VCaP (cell line): Measurements from ENCODE around the gene B3GALT5.

Source experiments
- H3K27ac ChIP-seq: fragments of 450-650 bp; 2 replicates; pipeline ENCODE4 v1.5.1; 2017
- TF ChIP-seq, protein P1 (sequence below): fragments of 450-650 bp; conservative IDR thresholded peaks from 2 replicates; pipeline ENCODE4 v1.5.1; 2017; ENCODE audit warnings: mild to moderate bottlenecking, moderate library complexity

B3GALT5 gene

GRCh38 chr21:39597595-39597994 lies 15.1 kb upstream of the B3GALT5 start:
- TF ChIP-seq, protein P1, sequence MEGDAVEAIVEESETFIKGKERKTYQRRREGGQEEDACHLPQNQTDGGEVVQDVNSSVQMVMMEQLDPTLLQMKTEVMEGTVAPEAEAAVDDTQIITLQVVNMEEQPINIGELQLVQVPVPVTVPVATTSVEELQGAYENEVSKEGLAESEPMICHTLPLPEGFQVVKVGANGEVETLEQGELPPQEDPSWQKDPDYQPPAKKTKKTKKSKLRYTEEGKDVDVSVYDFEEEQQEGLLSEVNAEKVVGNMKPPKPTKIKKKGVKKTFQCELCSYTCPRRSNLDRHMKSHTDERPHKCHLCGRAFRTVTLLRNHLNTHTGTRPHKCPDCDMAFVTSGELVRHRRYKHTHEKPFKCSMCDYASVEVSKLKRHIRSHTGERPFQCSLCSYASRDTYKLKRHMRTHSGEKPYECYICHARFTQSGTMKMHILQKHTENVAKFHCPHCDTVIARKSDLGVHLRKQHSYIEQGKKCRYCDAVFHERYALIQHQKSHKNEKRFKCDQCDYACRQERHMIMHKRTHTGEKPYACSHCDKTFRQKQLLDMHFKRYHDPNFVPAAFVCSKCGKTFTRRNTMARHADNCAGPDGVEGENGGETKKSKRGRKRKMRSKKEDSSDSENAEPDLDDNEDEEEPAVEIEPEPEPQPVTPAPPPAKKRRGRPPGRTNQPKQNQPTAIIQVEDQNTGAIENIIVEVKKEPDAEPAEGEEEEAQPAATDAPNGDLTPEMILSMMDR: no peak
- H3K27ac ChIP-seq: no peak overlapping the region

DNA sequence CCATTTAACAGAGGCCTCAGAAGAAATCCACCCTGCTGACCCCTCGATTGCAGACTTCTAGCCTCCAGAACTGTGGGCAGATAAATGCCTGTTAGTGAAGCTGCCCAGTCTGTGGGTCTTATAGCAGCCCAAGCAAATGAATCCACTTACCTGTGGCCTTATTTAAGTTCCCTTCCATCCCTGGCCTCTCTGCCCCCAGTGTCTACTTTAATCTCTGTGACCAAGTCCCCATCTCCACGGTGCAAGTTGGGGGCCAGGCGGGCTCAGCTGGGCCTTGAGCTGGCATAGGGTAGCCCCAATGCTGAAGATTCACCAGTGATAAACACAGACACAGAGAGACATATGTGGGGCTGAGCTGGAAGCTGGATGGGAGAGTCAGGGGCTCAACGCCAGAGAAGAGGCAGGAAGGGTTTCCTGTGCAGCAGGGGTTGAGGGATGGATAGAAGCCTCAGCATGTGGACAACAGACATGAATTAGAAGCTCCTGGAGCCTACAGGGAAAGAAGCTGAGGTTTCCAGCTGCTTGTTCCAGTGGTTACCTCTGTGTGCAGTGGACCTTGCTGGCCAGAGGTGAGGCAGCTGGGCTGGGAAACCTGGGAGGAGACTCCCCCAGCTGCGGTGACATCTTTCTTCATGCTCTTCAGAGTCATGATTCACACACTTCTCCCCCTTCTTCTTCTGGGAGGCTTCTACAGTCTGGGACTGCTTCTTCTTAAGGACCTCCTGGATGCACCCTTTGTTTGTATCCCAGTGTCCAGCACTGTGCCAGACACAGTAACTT lies 13.4 kb upstream of the B3GALT5 start:
- TF ChIP-seq, protein P1: no peak
- no peak overlapping the region for H3K27ac ChIP-seq

DNA sequence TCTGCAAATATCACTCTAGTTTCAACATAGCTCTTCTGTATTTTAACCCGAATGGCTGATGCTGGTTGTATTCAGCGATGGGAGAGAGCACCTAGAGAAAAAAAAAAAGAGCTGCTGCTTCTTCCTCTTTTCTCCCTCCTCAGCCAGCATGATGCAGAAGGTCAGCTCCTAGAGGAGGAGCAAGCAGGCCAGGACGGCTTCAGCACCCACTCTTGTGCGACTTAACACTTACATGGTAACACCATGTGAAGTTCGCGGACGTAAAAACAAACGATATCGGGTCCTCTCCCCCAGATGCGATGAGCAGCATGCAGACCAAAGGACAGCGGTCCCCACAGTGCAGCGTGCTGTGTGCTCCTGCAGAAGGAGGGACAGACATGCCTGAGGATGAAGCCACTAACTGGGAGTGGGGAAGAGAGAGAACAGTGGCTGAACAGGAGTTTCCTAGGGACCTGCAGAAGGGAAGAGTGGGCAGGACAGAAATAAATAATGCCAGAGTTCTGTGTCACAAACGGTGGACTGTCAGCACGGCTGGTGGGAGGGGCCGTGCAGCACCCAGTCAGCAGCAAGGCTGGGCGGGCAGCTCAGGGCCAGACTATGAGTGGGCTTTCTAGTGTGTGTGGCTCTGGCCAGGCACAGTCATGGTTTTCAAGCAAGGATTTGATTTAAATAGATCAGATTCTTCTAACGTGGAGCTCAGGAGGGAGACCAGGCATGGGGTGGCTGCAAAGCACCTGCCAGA lies 11.4 kb upstream of the B3GALT5 start:
- H3K27ac ChIP-seq: no peak overlapping the region
- TF ChIP-seq, protein P1: no peak

GRCh38 chr21:39602076-39602689 lies 10.6 kb upstream of the B3GALT5 start:
- TF ChIP-seq, protein P1: no peak
- no peak overlapping the region for H3K27ac ChIP-seq

- no peak overlapping the region for H3K27ac ChIP-seq
- TF ChIP-seq, protein P1: no peak
Observed at GRCh38 chr21:39602793-39603192, 9.9 kb upstream of the B3GALT5 start.

GRCh38 chr21:39604951-39605350 lies 7.8 kb upstream of the B3GALT5 start:
- TF ChIP-seq, protein P1: no peak
- no peak overlapping the region for H3K27ac ChIP-seq

GRCh38 chr21:39610703-39611102 lies 2.0 kb upstream of the B3GALT5 start:
- TF ChIP-seq, protein P1: no peak
- H3K27ac ChIP-seq: no peak overlapping the region
